Upper lobe of left lung (tissue), 6 donors: Measurements from ENCODE around the gene E2F1. TPM values are rescaled to one million over a fixed set of nuclear protein-coding genes. Genes with fewer than 3 reads are reported as not detected.
A peak's percentile ranks its signal among the peaks of the same experiment; 100 is the strongest.
"Not testable (repeated sequence)": the region's sequence is repeated elsewhere in the genome, so short reads cannot be mapped to it uniquely, and the experiment has no call there.

ENCODE experiments used
- ATAC-seq, 2 donors: fragments of 200-7000 bp; cut with Tn5 transposase; one replicate each; pipeline ENCODE4 v1.9.1; 2022; ENCODE audit warnings: mild to moderate bottlenecking in 2 of 2, moderate library complexity in 2 of 2; ENCODE audit not compliant: low FRiP score in 2 of 2
- DNase-seq, 2 donors: peaks; one replicate each; pipeline ENCODE4 v3.0.0-alpha.2; 2019 to 2020
- H3K27ac ChIP-seq, 4 donors: fragments of 200-600 bp; sonication (generic); one replicate each; pipeline ENCODE4 v1.5.1; 2016 to 2019
- H3K27me3 ChIP-seq, 4 donors: fragments of 200-600 bp; sonication (generic); one replicate each; pipeline ENCODE4 v1.5.1; 2017 to 2019
- H3K36me3 ChIP-seq, 4 donors: fragments of 200-600 bp; sonication (generic); one replicate each; pipeline ENCODE4 v1.5.1; 2016 to 2019
- H3K4me1 ChIP-seq, 4 donors: fragments of 200-600 bp; sonication (generic); one replicate each; pipeline ENCODE4 v1.5.1; 2018 to 2019
- H3K4me3 ChIP-seq, 4 donors: fragments of 200-600 bp; sonication (generic); one replicate each; pipeline ENCODE4 v1.5.1; 2017 to 2019; ENCODE audit warnings: mild to moderate bottlenecking in 2 of 4, moderate library complexity in 1 of 4
- H3K9me3 ChIP-seq, 4 donors: fragments of 200-600 bp; sonication (generic); one replicate each; pipeline ENCODE4 v1.5.1; 2018 to 2019
- CTCF ChIP-seq, 6 experiments: fragments of 450-650 bp in 4 of 6; fragments of 200-600 bp in 2 of 6; sonication (generic) in 2 of 6; IDR thresholded peaks; one replicate each; pipeline ENCODE4 v1.5.1; 2016 to 2019; ENCODE audit warnings: antibody characterized with exemption in 6 of 6
- EP300 ChIP-seq, 4 donors: sonication (generic); formaldehyde crosslinking; IDR thresholded peaks; one replicate each; pipeline ENCODE4 v1.5.1; 2017; ENCODE audit warnings: antibody characterized with exemption in 4 of 4, control low read depth in 2 of 4
- POLR2A ChIP-seq, 4 donors: fragments of 450-650 bp; IDR thresholded peaks; one replicate each; pipeline ENCODE4 v1.5.1; 2016 to 2017; ENCODE audit warnings: antibody characterized with exemption in 4 of 4, mild to moderate bottlenecking in 2 of 4
- POLR2AphosphoS5 ChIP-seq, 2 donors: sonication (generic); formaldehyde crosslinking; IDR thresholded peaks; one replicate each; pipeline ENCODE4 v1.5.1; 2017; ENCODE audit warnings: antibody characterized with exemption in 2 of 2
- WGBS, 2 donors: methylation state at CpG; one replicate each; pipeline ENCODE4 v1.1.5; 2017 to 2018; 5-methylcytosine and 5-hydroxymethylcytosine counted together
- total RNA-seq, 6 donors: library from RNA; depleted of rRNA in 4 of 6; stranded (reverse); fragments of >200 nt in 4 of 6; gene quantifications; one replicate each; pipeline versions ENCODE4 v1.1.0 to v1.2.1, GENCODE V29; 2016 to 2021
- donor health status: DM: no; HTN: no; CAD: no; lungs with moderate emphysema.
- donor health status: DM: no; HTN: yes; CAD: no; lungs with severe emphysema.

The E2F1 gene
- total RNA-seq, 6 donors from 2014 or later, result 5.5 to 12.9 (median 6.8) TPM

- WGBS, 2 donors, result 50 to 57% methylated on average over 5 of the region's 5 CpGs
- Histone ChIP-seq H3K27me3 (no peaks in the 10 kb centered on the region), H3K4me1 (peaks cover 0 to 12% (median 4%) of the 10 kb centered on the region in 4 donors), H3K4me3 (no peak overlapping the region), H3K27ac (peak overlapping the region in 1 of 4 donors; percentile 17), H3K36me3 (peaks cover 5 to 21% (median 17%) of the 10 kb centered on the region in 4 donors), H3K9me3 (no peaks in the 10 kb centered on the region)
- DNase-seq, result no peak
- no peak for ATAC-seq
- TF ChIP-seq EP300 (IDR thresholded peaks at IDR 0.05), result no peak
- no peak for TF ChIP-seq CTCF (IDR thresholded peaks at IDR 0.05)
- no peak for TF ChIP-seq POLR2A (IDR thresholded peaks at IDR 0.05)
- no peak for TF ChIP-seq POLR2AphosphoS5 (IDR thresholded peaks at IDR 0.05)
These were observed 16.7 kb upstream of the E2F1 start for GRCh38 chr20:33702861-33703260.

GRCh38 chr20:33701629-33702450 lies 15.7 kb upstream of the E2F1 start:
- ATAC-seq (no peak), DNase-seq (no peak)

GRCh38 chr20:33700696-33701441 lies 14.7 kb upstream of the E2F1 start:
- not testable (repeated sequence) for H3K27me3 ChIP-seq, H3K9me3 ChIP-seq, ATAC-seq, H3K27ac ChIP-seq, H3K4me3 ChIP-seq, H3K36me3 ChIP-seq
- peak in 1 of 2 donors; percentile 70 for DNase-seq
- H3K4me1 ChIP-seq, result peaks cover 0 to 12% (median 4%) of the 10 kb centered on the region in 4 donors
- 88% methylated on average over 17 to 20 of the region's 45 CpGs for WGBS, 2 donors

More at GRCh38 chr20:33701629-33702450, 15.7 kb upstream of the E2F1 start:
- TF ChIP-seq POLR2AphosphoS5 (IDR thresholded peaks at IDR 0.05), result no peak
- TF ChIP-seq POLR2A (IDR thresholded peaks at IDR 0.05), result no peak
- TF ChIP-seq CTCF (IDR thresholded peaks at IDR 0.05), result no peak
- TF ChIP-seq EP300 (IDR thresholded peaks at IDR 0.05), result no peak
- Histone ChIP-seq H3K4me3 (no peak overlapping the region), H3K9me3 (no peaks in the 10 kb centered on the region), H3K4me1 (peaks cover 0 to 12% (median 4%) of the 10 kb centered on the region in 4 donors), H3K36me3 (peaks cover 0 to 11% (median 8%) of the 10 kb centered on the region in 4 donors), H3K27ac (no peak overlapping the region), H3K27me3 (no peaks in the 10 kb centered on the region)
- WGBS, 2 donors, result 88 to 90% methylated on average over 11 to 20 of the region's 27 CpGs

DNA sequence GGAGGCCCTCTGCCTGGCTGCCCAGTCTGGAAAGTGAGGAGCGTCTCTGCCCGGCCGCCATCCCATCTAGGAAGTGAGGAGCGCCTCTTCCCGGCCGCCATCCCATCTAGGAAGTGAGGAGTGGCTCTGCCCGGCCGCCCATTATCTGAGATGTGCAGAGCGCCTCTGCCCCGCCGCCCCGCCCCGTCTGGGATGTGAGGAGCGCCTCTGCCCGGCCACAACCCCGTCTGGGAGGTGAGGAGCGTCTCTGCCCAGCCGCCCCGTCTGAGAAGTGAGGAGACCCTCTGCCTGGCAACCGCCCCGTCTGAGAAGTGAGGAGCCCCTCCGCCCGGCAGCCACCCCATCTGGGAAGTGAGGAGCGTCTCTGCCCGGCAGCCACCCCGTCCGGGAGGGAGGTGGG lies 12.8 kb upstream of the E2F1 start:
- peaks cover 5 to 21% (median 10%) of the 10 kb centered on the region in 4 donors for H3K4me1 ChIP-seq
- H3K27ac ChIP-seq, H3K27me3 ChIP-seq, H3K36me3 ChIP-seq, H3K4me3 ChIP-seq, ATAC-seq, H3K9me3 ChIP-seq: not testable (repeated sequence)
- WGBS, 2 donors, result 95% methylated on average over 15 of the region's 27 CpGs; no CpG with 5 or more reads in 1 of the 2 donors
- peak in 1 of 2 donors; percentile 69 for DNase-seq

- Histone ChIP-seq H3K36me3 (no peaks in the 10 kb centered on the region), H3K9me3 (no peaks in the 10 kb centered on the region), H3K4me1 (peaks cover 3 to 15% (median 12%) of the 10 kb centered on the region in 4 donors), H3K27ac (no peak overlapping the region), H3K4me3 (no peak overlapping the region), H3K27me3 (no peaks in the 10 kb centered on the region)
- TF ChIP-seq POLR2AphosphoS5 (IDR thresholded peaks at IDR 0.05) (no peak), EP300 (IDR thresholded peaks at IDR 0.05) (no peak), POLR2A (IDR thresholded peaks at IDR 0.05) (no peak), CTCF (IDR thresholded peaks at IDR 0.05) (no peak)
- no peak for DNase-seq
- ATAC-seq, result peak in 1 of 2 donors; percentile 86
- WGBS, 2 donors, result 93 to 94% methylated on average over 8 of the region's 8 CpGs
These were observed 10.9 kb upstream of the E2F1 start for GRCh38 chr20:33697129-33697528.
